H1 (cell line): ENCODE data around the gene OR2A14. TPM values are rescaled to one million over a fixed set of nuclear protein-coding genes. Genes with fewer than 3 reads are reported as not detected.

Experiments
- CTCF ChIA-PET: fragments of 300-600 bp; sonication (Branson Sonifier 250); formaldehyde crosslinking; loops from one replicate; lab custom pipeline; 2021; ENCODE audit not compliant: partially characterized antibody; lab: Charles Lee
- POLR2A ChIA-PET: fragments of 300-600 bp; sonication (Branson Sonifier 250); formaldehyde crosslinking; loops from one replicate; lab custom pipeline; 2021; ENCODE audit warnings: inconsistent platforms; ENCODE audit not compliant: partially characterized antibody; lab: Charles Lee
- DNase-seq, 2 experiments: peaks; one replicate each; pipeline versions ENCODE4 v3.0.0 to v3.0.0-alpha.2; 2010 to 2022; ENCODE audit warnings: low spot score in 2 of 2, low read depth in 1 of 2, mixed read lengths in 1 of 2
- FAIRE-seq: peaks from 2 replicates; lab custom pipeline; 2011; peaks lifted over from hg19 to GRCh38; lab: Jason Lieb, UNC
- H2AFZ ChIP-seq: 2 replicates; pipeline ENCODE4 v1.8.1; 2012; ENCODE audit warnings: low read length, inconsistent platforms
- H2AK5ac ChIP-seq: 2 replicates; pipeline ENCODE4 v1.6.1; 2013; ENCODE audit warnings: low read depth, low read length
- H2BK120ac ChIP-seq: replicated peaks from 2 replicates; pipeline ENCODE3; 2013; ENCODE audit warnings: low read depth, low read length, inconsistent platforms
- H2BK12ac ChIP-seq: 2 replicates; pipeline ENCODE4 v1.6.1; 2013; ENCODE audit warnings: low read depth, low read length
- H2BK15ac ChIP-seq: 2 replicates; pipeline ENCODE4 v1.6.1; 2013; ENCODE audit warnings: low read length
- H2BK20ac ChIP-seq: 2 replicates; pipeline ENCODE4 v1.6.1; 2013; ENCODE audit warnings: low read length
- H2BK5ac ChIP-seq: 2 replicates; pipeline ENCODE4 v1.6.1; 2013; ENCODE audit warnings: low read depth, low read length
- H3K14ac ChIP-seq: 2 replicates; pipeline ENCODE4 v1.6.1; 2013; ENCODE audit warnings: inconsistent platforms; ENCODE audit not compliant: insufficient read length
- H3K18ac ChIP-seq: 2 replicates; pipeline ENCODE4 v1.6.1; 2013; ENCODE audit warnings: low read length; ENCODE audit errors: extremely low read depth
- H3K23ac ChIP-seq: 2 replicates; pipeline ENCODE4 v1.6.1; 2013; ENCODE audit warnings: inconsistent platforms; ENCODE audit not compliant: insufficient read length
- H3K23me2 ChIP-seq: 2 replicates; pipeline ENCODE4 v1.6.1; 2013; ENCODE audit warnings: low read depth, low read length
- H3K27ac ChIP-seq: 2 replicates; pipeline ENCODE4 v1.6.1; 2011; ENCODE audit warnings: low read depth, low read length, inconsistent platforms
- H3K27me3 ChIP-seq, 4 experiments: replicated peaks in 1 of 4; 1 replicate in 1 of 4; 2 replicates in 3 of 4; pipeline versions ENCODE4 v1.6.1 to v1.8.1; 2011 to 2013; ENCODE audit warnings: low read length in 3 of 4, mild to moderate bottlenecking in 3 of 4, inconsistent platforms in 2 of 4, mixed read lengths in 2 of 4, moderate library complexity in 1 of 4; ENCODE audit not compliant: control insufficient read depth in 3 of 4, insufficient read depth in 3 of 4; ENCODE audit errors: extremely low read depth in 1 of 4
- H3K36me3 ChIP-seq, 4 experiments: 2 replicates each; pipeline versions ENCODE4 v1.6.1 to v1.8.1; 2011 to 2013; ENCODE audit warnings: mild to moderate bottlenecking in 4 of 4, low read length in 3 of 4, moderate library complexity in 2 of 4, control low read depth in 1 of 4, inconsistent platforms in 1 of 4; ENCODE audit not compliant: insufficient read depth in 4 of 4, control insufficient read depth in 2 of 4
- H3K4ac ChIP-seq: replicated peaks from 2 replicates; pipeline ENCODE3; 2013; ENCODE audit warnings: low read length, low read depth, mixed read lengths, inconsistent platforms; ENCODE audit not compliant: insufficient read length
- H3K4me1 ChIP-seq, 4 experiments: replicated peaks in 1 of 4; 1 replicate in 1 of 4; 2 replicates in 3 of 4; pipeline versions ENCODE4 v1.6.1 to v1.8.1; 2011 to 2013; ENCODE audit warnings: low read length in 3 of 4, inconsistent platforms in 2 of 4, mixed read lengths in 1 of 4; ENCODE audit not compliant: insufficient read depth in 4 of 4, control insufficient read depth in 3 of 4
- H3K4me2 ChIP-seq, 2 experiments: 2 replicates each; pipeline versions ENCODE4 v1.6.1 to v1.8.1; 2011 to 2013; ENCODE audit warnings: low read depth in 2 of 2, low read length in 2 of 2, control low read depth in 1 of 2, inconsistent platforms in 1 of 2, mild to moderate bottlenecking in 1 of 2; ENCODE audit not compliant: insufficient read depth in 1 of 2
- H3K4me3 ChIP-seq, 4 experiments: fragments of 200-600, 300-600 bp in 1 of 4; sonication (generic), shearing (Covaris generic), sonication (Bioruptor Twin) in 1 of 4; 2 replicates each; pipeline versions ENCODE4 v1.5.1 to v1.8.1; 2011 to 2016; ENCODE audit warnings: low read length in 4 of 4, low read depth in 3 of 4, control low read depth in 2 of 4, inconsistent platforms in 2 of 4, mild to moderate bottlenecking in 2 of 4, mixed read lengths in 1 of 4, moderate library complexity in 1 of 4; ENCODE audit not compliant: insufficient read depth in 2 of 4; ENCODE audit errors: extremely low read depth in 1 of 4
- H3K56ac ChIP-seq: replicated peaks from 2 replicates; pipeline ENCODE3; 2013; ENCODE audit warnings: low read depth, mild to moderate bottlenecking, mixed read lengths, low read length, inconsistent platforms; ENCODE audit not compliant: insufficient read length
- H3K79me1 ChIP-seq: 2 replicates; pipeline ENCODE4 v1.6.1; 2013; ENCODE audit warnings: low read depth, low read length, control low read depth
- H3K79me2 ChIP-seq, 2 experiments: 2 replicates each; pipeline versions ENCODE4 v1.6.1 to v1.8.1; 2012 to 2013; ENCODE audit warnings: low read length in 2 of 2, mild to moderate bottlenecking in 2 of 2, inconsistent platforms in 1 of 2; ENCODE audit not compliant: insufficient read depth in 2 of 2, control insufficient read depth in 1 of 2
- H3K9ac ChIP-seq, 4 experiments: replicated peaks in 1 of 4; 1 replicate in 1 of 4; 2 replicates in 3 of 4; pipeline versions ENCODE4 v1.6.1 to v1.8.1; 2011 to 2013; ENCODE audit warnings: low read depth in 3 of 4, low read length in 3 of 4, control low read depth in 2 of 4, mild to moderate bottlenecking in 2 of 4, moderate library complexity in 2 of 4, inconsistent platforms in 1 of 4; ENCODE audit errors: extremely low read depth in 1 of 4
- H3K9me3 ChIP-seq, 2 experiments: 2 replicates each; pipeline versions ENCODE4 v1.6.1 to v1.8.1; 2012 to 2013; ENCODE audit warnings: mild to moderate bottlenecking in 2 of 2, moderate library complexity in 2 of 2, control low read depth in 1 of 2, inconsistent platforms in 1 of 2, low read depth in 1 of 2, low read length in 1 of 2, mixed read lengths in 1 of 2; ENCODE audit not compliant: insufficient read depth in 2 of 2
- H4K20me1 ChIP-seq, 2 experiments: replicated peaks in 1 of 2; 2 replicates each; pipeline versions ENCODE3 to v1.8.1; 2011 to 2013; ENCODE audit warnings: inconsistent platforms in 2 of 2, low read length in 2 of 2, mild to moderate bottlenecking in 1 of 2; ENCODE audit not compliant: insufficient read depth in 2 of 2, control insufficient read depth in 1 of 2
- H4K5ac ChIP-seq: 2 replicates; pipeline ENCODE4 v1.6.1; 2013; ENCODE audit warnings: low read length, low read depth, mixed read lengths, inconsistent platforms; ENCODE audit not compliant: insufficient read length
- H4K8ac ChIP-seq: 2 replicates; pipeline ENCODE4 v1.8.0; 2013; ENCODE audit warnings: mild to moderate bottlenecking, moderate library complexity, low read length, inconsistent platforms; ENCODE audit not compliant: insufficient read depth; ENCODE audit errors: extremely low read depth
- H4K91ac ChIP-seq: replicated peaks from 2 replicates; pipeline ENCODE3; 2013; ENCODE audit warnings: low read length, mixed read lengths, inconsistent platforms; ENCODE audit not compliant: insufficient read length
- KDM1A ChIP-seq: fragments of 200-600, 300-600 bp; sonication (generic); IDR thresholded peaks from 2 replicates; pipeline ENCODE4 v1.7.1; 2016; ENCODE audit warnings: mild to moderate bottlenecking, low read length, borderline replicate concordance
- NANOG ChIP-seq: IDR thresholded peaks from 2 replicates; pipeline ENCODE4 v1.6.1; 2011; ENCODE audit warnings: low read length, low read depth, mild to moderate bottlenecking, inconsistent platforms; ENCODE audit not compliant: insufficient read depth, poor library complexity, severe bottlenecking
- WGBS, 2 experiments: shearing (Covaris generic) in 1 of 2; methylation state at CpG; one replicate each; pipeline versions ENCODE4 v1.1.6 to v1.1.7; 2013 to 2015; ENCODE audit warnings: low lambda C conversion rate in 2 of 2, mixed read lengths in 2 of 2, inconsistent platforms in 1 of 2, low coverage in 1 of 2, missing lambda C conversion rate in 1 of 2; ENCODE audit not compliant: insufficient replicate concordance in 2 of 2, insufficient coverage in 1 of 2, insufficient read length in 1 of 2; ENCODE audit errors: extremely low coverage in 1 of 2, missing lambda C conversion rate in 1 of 2; 5-methylcytosine and 5-hydroxymethylcytosine counted together
- polyA plus RNA-seq, 7 experiments: library from polyadenylated mRNA; depleted of rRNA in 3 of 7; stranded (reverse) in 5 of 7; unstranded in 2 of 7; fragments of >200 nt in 5 of 7; fragments of 200-250 nt in 2 of 7; gene quantifications; 1 replicate in 5 of 7; 2 replicates in 1 of 7; 4 replicates in 1 of 7; pipeline versions ENCODE4 v1.2.1 to v1.2.3, GENCODE V29; 2011 to 2013; ENCODE audit warnings: missing spikeins in 2 of 7, mixed read lengths in 2 of 7
- total RNA-seq: library from RNA; stranded (reverse); fragmentation: NEBNext Ultra II Directional; extraction: Animal tissue kit (Norgen Biotek cat#: 25700); gene quantifications from 2 replicates; pipeline ENCODE4 v1.2.1, GENCODE V29; 2021

The OR2A14 gene
- total and polyA plus RNA-seq, 2 of the 8 experiments (the other 6 are each of a cell fraction or from before 2014, with no cell fraction given), result not detected

DNA sequence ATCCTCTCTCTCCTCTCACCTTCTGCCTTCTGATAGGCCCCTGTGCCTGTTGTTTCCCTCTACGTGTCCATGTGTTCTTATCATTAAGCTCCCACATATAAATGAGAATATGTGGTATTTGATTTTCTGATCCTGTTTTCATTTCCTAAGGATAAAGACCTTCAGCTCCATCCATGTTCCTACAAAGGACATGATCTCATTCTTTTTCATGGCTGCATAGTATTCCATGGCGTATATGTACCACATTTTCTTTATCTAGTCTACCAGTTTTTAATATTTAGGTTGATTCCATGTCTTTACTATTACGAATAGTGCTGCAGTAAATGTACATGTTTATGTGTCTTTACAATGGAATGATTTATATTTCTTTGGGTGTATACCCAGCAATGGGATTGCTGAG lies 32.3 kb upstream of the OR2A14 start:
- DNase-seq (no peak), FAIRE-seq (no peak)
- Histone ChIP-seq H3K4ac (no peak overlapping the region), H3K4me3 (no peak overlapping the region), H3K18ac (no peak overlapping the region), H2AFZ (no peak overlapping the region), H3K79me1 (no peaks in the 10 kb centered on the region), H3K23ac (no peak overlapping the region), H3K9me3 (no peaks in the 10 kb centered on the region), H2BK120ac (no peak overlapping the region), H4K20me1 (no peaks in the 10 kb centered on the region), H3K23me2 (no peaks in the 10 kb centered on the region), H3K36me3 (no peaks in the 10 kb centered on the region), H3K9ac (no peak overlapping the region), H2BK20ac (no peak overlapping the region), H3K14ac (no peak overlapping the region), H3K79me2 (no peaks in the 10 kb centered on the region), H3K56ac (no peak overlapping the region), H3K27ac (no peak overlapping the region), H2AK5ac (no peak overlapping the region), H2BK15ac (no peak overlapping the region), H4K8ac (no peak overlapping the region), H3K4me2 (no peak overlapping the region), H2BK5ac (no peak overlapping the region), H2BK12ac (no peak overlapping the region), H3K27me3 (no peaks in the 10 kb centered on the region), H4K91ac (no peak overlapping the region), H3K4me1 (no peaks in the 10 kb centered on the region), H4K5ac (no peak overlapping the region)
- WGBS, 2 experiments, result 91% methylated on average over 3 of the region's 3 CpGs; no CpG with 5 or more reads in 1 of the 2 experiments
- ChIA-PET CTCF (no interaction called here), POLR2A (no interaction called here)
- TF ChIP-seq NANOG, result no peak
- TF ChIP-seq KDM1A, result 0 out of 2 replicates have a peak, but pooled peaks have one; percentile 47
